ENCODE results near the gene CACNA2D2.

The CACNA2D2 gene

GRCh38 chr3:50388720-50389413 lies 114.6 kb downstream of the CACNA2D2 start:
- DNase-seq = no peak

- no peak for DNase-seq
These were observed 115.3 kb downstream of the CACNA2D2 start for GRCh38 chr3:50388016-50388719.

- DNase-seq = no peak
These were observed 117.7 kb downstream of the CACNA2D2 start for GRCh38 chr3:50385754-50386153.

GRCh38 chr3:50383750-50384149 lies 119.7 kb downstream of the CACNA2D2 start:
- DNase-seq = no peak

GRCh38 chr3:50382722-50383121 lies 120.7 kb downstream of the CACNA2D2 start:
- no peak for DNase-seq

GRCh38 chr3:50381383-50381782 lies 122.1 kb downstream of the CACNA2D2 start:
- no peak for DNase-seq

- no peak for DNase-seq
These were observed 122.9 kb downstream of the CACNA2D2 start for GRCh38 chr3:50380405-50381085.

GRCh38 chr3:50378757-50379156 lies 124.7 kb downstream of the CACNA2D2 start:
- no peak for DNase-seq

- DNase-seq = no peak
These were observed 125.4 kb downstream of the CACNA2D2 start for GRCh38 chr3:50378024-50378423.

- no peak for DNase-seq
These were observed 128.0 kb downstream of the CACNA2D2 start for GRCh38 chr3:50375258-50375931.

- DNase-seq = no peak
These were observed 128.8 kb downstream of the CACNA2D2 start for GRCh38 chr3:50374363-50375257.

GRCh38 chr3:50373146-50374051 lies 130.0 kb downstream of the CACNA2D2 start:
- no peak for DNase-seq

GRCh38 chr3:50372349-50372748 lies 131.1 kb downstream of the CACNA2D2 start:
- no peak for DNase-seq

GRCh38 chr3:50371133-50371685 lies 132.2 kb downstream of the CACNA2D2 start:
- DNase-seq = no peak

- peak; percentile 73 for DNase-seq
These were observed 132.8 kb downstream of the CACNA2D2 start for GRCh38 chr3:50370594-50370993.

GRCh38 chr3:50369012-50369670 lies 134.3 kb downstream of the CACNA2D2 start:
- no peak for DNase-seq

- DNase-seq = no peak
These were observed 137.6 kb downstream of the CACNA2D2 start for GRCh38 chr3:50365842-50366220.

- DNase-seq = peak; percentile 84
These were observed 138.2 kb downstream of the CACNA2D2 start for GRCh38 chr3:50365080-50365841.

- no peak for DNase-seq
These were observed 138.8 kb downstream of the CACNA2D2 start for GRCh38 chr3:50364573-50365079.

Measured in right forelimb (tissue), 1 donor.